ENCODE measurements around the gene CRBN.

CRBN gene

DNA sequence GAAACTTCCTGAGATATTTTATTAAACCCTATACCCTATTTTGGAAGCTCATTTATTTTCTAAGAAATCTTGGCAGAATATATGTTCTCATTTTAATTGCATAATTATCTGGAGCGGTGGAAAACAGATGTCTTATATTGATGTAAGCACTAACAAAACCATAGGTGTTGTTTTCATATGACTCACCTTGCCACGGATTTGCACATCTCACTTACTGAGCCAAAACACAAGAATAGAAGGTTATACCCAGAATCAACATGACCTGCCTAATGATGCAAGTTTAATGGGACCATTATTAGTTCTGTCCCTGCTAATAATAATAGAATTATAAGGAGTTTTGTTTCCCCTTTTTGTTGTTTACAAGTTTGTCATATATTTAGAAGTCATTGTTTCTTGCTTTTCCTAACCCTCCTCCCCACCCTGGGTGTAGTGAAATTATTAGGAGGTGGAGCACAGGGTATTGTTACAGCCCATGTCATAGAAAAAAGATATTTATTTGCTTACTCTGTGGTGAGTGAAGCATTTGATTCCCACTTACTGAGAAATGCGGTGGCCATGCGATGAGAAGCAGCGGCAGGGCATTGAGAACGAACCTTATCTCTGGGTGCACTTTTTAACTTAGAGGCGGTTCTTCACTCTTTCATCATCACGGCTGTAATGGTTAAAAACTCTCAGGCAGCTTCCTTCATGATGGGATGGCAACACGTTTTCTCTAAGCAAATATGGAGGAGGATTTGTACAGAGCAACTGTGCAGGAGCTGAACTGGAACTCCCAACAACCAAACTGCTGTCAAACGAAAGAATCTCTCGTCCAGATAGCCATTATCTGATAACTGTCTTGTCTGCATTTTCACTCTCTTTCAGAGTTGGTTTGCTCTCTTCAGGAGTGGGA, 69.8 kb downstream of the CRBN start:
- no peak for DNase-seq

- no peak for DNase-seq
These were observed 71.6 kb downstream of the CRBN start for GRCh38 chr3:3107858-3108257.

- DNase-seq, result no peak
These were observed 72.3 kb downstream of the CRBN start for GRCh38 chr3:3107181-3107580.

GRCh38 chr3:3105815-3106214, 73.7 kb downstream of the CRBN start:
- DNase-seq, result no peak

- DNase-seq, result no peak
These were observed 74.2 kb downstream of the CRBN start for GRCh38 chr3:3105246-3105645.

DNA sequence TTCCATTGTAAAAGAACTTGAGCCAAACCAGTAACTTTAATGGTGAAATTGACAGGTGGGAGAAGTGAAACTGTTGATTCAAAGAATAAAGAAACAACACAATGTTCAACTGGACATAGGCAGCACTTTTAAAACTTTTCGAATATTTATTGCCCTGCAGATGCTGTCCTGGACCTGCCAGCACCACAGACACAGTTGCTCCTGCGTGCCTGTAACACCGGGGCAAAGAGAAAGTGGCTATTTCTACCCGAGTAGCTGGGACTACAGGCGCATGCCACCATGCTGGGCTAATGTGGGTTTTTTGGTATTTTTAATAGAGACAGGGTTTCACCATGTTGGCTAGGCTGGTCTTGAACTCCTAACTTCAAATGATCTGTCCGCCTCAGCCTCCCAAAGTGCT, 76.7 kb downstream of the CRBN start:
- DNase-seq, result no peak

- no peak for DNase-seq
These were observed 77.6 kb downstream of the CRBN start for GRCh38 chr3:3101660-3102458.

All from DMS79 treated with DMSO at 0.1 percent for 48 hours (cell line).